ENCODE results near the gene OSBPL3.

GRCh38 chr7:25026156-25026555 lies 46.2 kb upstream of the OSBPL3 start:
- TF ChIP-seq CTCF (optimal IDR thresholded peaks at IDR 0.05 in 1 of 3, IDR thresholded peaks at IDR 0.05 in 1 of 3, conservative IDR thresholded peaks at IDR 0.05 in 1 of 3; ENCODE audit: extremely low read depth in 1 of 3, insufficient read depth in 2 of 3, low read length in 3 of 3) (no peak), EZH2 (IDR thresholded peaks at IDR 0.05; ENCODE audit: low read length) (no peak)
